RWPE1 (cell line): ENCODE measurements around the gene RWDD4.

Source experiments
- CTCF ChIA-PET: fragments of 350-600 bp; sonication (Branson Sonifier 250); formaldehyde crosslinking; extraction: SDS; loops from one replicate; lab custom pipeline; 2021; lab: Yijun Ruan, JAX
- POLR2A ChIA-PET: fragments of 400-600 bp; formaldehyde crosslinking; extraction: SDS; loops from one replicate; lab custom pipeline; 2020; ENCODE audit warnings: antibody characterized with exemption; ENCODE audit not compliant: low non-redundant PET; lab: Yijun Ruan, JAX
- DNase-seq: peaks from one replicate; pipeline ENCODE4 v3.0.0; 2012; ENCODE audit warnings: low spot score
- H3K27ac ChIP-seq: fragments of 450-650 bp; 2 replicates; pipeline ENCODE4 v1.5.1; 2017
- CTCF ChIP-seq: fragments of 450-650 bp; conservative IDR thresholded peaks from 2 replicates; pipeline ENCODE4 v1.5.1; 2017; ENCODE audit warnings: low read depth, mild to moderate bottlenecking

Gene RWDD4

GRCh38 chr4:183624548-183624947 lies 34.4 kb downstream of the RWDD4 start:
- POLR2A ChIA-PET: interaction anchor here (1.2 kb wide), 1 partner anchor 178 kb away, joined by 3 read pairs; no protein-coding TSS in a partner anchor
- CTCF ChIA-PET: no interaction called here
- TF ChIP-seq CTCF: no peak
- H3K27ac ChIP-seq: no peak overlapping the region
- DNase-seq: peak; percentile 23

GRCh38 chr4:183621875-183622274 lies 37.1 kb downstream of the RWDD4 start:
- DNase-seq: no peak
- ChIA-PET POLR2A (no interaction called here), CTCF (no interaction called here)
- TF ChIP-seq CTCF: no peak
- H3K27ac ChIP-seq: no peak overlapping the region

- POLR2A ChIA-PET: no interaction called here
- CTCF ChIA-PET: no interaction called here
- DNase-seq: no peak
- TF ChIP-seq CTCF: no peak
- H3K27ac ChIP-seq: no peak overlapping the region
Measured at GRCh38 chr4:183620421-183620820, 38.6 kb downstream of the RWDD4 start.

GRCh38 chr4:183618681-183619080 lies 40.3 kb downstream of the RWDD4 start:
- TF ChIP-seq CTCF: no peak
- CTCF ChIA-PET: no interaction called here
- POLR2A ChIA-PET: no interaction called here
- no peak overlapping the region for H3K27ac ChIP-seq
- no peak for DNase-seq

GRCh38 chr4:183617075-183617474 lies 41.9 kb downstream of the RWDD4 start:
- H3K27ac ChIP-seq: no peak overlapping the region
- DNase-seq: no peak
- POLR2A ChIA-PET: no interaction called here
- CTCF ChIA-PET: no interaction called here
- no peak for TF ChIP-seq CTCF

GRCh38 chr4:183612329-183613250 lies 46.4 kb downstream of the RWDD4 start:
- ChIA-PET CTCF (interaction anchor here (0.6 kb wide), 1 partner anchor 108 kb away, joined by 3 read pairs; the partner anchor contains the start of gene ING2), POLR2A (no interaction called here)
- TF ChIP-seq CTCF: no peak
- H3K27ac ChIP-seq: no peak overlapping the region
- DNase-seq: no peak
